Non-pigmented ciliary epithelial cell (primary cell): ENCODE data around the gene ATP11A.

Experiments
- DNase-seq: peaks from one replicate; pipeline ENCODE4 v3.0.0-alpha.2; 2010; ENCODE audit warnings: low read depth

ATP11A gene

DNA sequence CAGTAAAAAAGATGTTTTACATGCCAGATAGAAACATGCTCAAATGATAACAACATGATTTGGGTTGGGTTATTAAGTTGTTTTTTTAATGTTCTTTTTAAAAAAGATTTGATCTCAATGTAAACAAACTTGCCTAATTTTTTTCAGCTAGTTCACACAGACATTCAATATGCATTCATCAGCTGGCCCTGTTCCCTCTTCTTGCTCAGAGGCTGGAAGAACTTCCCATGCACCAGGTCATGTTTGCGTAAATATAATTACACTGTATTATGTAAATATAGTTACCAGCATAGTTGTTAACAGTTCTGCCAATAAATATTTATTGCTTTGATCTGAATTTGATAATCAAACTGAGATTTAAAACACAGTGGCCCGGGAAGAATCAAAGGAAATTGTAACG is 70.6 kb downstream of the ATP11A start:
- no peak for DNase-seq

DNA sequence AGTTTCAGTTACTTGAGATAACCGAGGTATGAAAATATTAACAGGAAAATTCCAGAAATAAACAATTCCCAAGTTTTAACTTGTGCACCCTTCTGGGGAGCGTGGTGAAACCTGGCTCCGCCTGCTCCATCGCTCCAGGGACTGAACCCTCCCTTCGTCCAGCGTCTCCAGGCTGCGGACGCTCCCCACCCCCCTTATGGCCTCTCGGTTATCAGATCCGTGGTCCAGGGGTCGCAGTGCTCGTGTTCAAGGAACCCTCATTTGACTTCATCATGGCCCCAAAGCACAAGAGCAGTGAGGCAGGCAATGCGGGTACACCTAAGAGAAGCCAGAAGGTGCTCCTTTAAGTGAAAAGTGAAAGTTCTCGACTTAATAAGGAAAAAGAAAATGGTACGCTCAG is 71.1 kb downstream of the ATP11A start:
- no peak for DNase-seq

DNA sequence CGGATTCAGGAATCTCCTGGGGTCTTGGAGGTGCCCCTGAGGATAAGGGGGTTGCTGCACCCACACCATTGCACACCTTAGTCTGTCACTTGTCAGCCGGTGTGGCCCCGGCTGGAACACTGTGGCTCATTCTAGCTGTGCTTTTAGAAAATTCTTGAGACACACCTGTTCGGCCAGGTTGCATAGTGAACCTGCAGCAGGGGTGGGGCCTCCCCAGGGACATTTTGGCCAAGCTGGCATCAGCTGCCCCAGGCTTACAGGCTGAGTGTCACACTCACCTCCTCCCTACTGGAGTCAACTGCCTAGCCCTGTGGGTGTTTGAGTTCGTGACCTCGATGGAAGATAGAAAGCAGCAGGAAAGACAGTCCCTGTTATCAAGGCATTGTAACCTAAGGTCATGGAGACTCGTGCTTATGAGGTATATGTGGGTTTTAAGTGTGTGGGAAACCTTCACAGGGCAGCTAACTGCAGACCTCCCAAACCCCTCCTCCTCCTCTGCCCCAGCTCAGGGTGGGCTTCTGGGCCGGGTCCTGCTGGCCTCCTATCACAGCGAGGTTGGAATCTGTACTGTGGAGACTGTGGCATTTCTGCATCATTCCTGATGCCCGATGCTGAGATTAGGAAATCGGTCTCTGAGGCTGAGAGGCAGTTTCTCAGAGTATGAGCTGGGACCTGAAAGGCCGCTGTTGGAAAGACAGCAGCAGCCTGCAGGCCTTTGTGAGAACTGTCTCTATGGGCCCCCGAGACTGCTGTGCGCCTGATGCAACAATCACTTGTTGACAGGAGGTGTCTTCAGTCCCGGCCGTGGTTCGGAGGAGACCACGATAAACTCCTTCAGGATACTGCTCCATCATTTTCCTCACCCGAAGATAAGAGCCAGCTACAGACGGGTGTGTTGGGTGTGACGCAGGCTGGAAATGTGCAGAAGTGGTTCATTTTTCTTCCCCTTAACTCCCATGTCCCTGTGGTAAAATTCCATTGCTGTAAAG is 72.2 kb downstream of the ATP11A start:
- DNase-seq, result no peak

DNA sequence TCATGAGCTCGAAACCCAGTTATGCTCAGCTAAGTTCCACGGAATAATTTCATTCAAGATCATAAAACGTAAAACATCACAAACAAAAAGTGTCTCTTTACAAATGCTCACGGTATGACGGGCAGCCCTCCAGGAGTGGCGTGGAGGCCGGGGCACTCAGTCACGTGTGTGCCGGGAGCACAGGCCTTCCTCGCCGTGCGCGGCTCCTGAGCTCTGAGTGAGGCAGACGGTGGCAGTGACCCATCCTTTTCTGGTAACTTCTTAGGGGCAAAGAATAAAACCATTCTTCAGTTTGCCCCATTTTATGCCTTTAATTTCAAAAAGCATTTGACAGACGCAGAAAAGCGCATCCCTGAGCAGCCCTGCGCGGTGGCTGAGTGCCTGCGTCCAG is 72.8 kb downstream of the ATP11A start:
- DNase-seq, result no peak

DNA sequence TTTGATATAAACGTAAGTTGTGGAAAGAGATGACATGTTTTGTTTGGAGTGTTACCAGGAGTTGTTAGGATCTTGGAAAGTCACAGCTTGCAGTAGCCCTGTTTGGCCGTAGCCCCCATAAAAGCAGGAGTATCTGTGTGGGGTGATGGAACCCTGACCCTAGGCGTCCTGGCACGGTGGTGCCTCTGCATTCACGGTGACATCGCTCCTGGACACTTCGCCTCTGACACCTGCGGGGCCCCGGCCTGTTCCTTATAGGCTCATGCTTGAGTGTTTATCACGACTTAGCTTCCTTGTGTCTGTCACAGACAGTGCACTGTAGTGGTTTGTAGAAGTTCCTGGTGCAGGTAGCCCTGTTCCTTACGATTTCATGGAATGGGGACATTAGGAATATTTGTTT is 74.2 kb downstream of the ATP11A start:
- DNase-seq, result no peak

DNA sequence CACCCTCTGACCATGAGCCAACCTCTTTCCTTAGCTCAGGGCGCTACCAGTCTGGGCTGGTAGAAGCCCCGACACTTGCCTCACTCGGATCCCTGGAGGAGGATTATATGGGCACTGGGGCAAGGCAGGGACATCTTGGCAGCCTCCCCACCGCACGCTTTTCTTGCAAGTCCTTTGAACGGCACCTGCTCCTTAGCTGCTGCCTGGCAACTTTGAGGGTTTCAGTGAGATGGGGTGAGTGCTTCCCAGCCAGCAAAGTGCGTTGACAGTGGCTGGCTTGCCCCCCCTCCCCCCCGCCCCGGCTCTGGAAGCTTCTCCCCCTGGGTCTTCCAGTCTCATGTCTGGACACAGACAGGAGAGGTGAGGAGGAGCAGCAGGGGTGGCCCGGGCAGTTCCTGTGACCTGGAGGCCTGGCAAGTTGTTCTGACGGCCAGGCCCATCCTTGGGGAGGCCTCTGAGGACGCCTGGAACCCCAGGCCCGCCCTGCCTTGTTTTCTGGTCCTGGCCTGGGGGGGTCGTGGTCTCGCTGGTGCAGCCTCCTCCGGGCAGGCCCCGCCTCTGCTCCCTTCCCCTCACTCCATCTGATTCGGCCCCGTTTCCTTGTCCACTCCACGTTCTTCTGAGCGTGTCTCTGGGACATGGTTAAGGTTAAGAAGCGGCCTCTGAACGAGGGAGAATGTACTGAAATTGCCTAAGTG is 75.2 kb downstream of the ATP11A start:
- no peak for DNase-seq

DNA sequence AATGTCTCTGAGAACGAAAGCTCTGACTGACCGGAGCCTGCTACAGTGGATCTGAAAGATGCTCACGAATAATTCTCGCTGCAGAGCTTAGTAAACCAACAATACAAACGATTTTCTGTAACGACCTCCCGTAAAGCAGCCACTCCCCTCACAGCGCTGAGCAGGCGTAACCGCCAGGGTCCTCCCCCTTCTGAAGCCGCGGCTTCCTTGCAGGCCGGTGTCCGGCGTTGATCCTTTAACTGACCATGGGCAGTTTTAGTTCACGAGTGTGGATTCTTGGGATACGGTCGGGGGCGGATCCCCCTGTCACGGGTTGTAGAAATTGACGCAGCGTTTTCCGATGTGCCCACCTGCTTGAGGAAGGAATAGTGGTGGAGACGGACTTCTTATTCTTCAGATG is 75.9 kb downstream of the ATP11A start:
- DNase-seq, result no peak

DNA sequence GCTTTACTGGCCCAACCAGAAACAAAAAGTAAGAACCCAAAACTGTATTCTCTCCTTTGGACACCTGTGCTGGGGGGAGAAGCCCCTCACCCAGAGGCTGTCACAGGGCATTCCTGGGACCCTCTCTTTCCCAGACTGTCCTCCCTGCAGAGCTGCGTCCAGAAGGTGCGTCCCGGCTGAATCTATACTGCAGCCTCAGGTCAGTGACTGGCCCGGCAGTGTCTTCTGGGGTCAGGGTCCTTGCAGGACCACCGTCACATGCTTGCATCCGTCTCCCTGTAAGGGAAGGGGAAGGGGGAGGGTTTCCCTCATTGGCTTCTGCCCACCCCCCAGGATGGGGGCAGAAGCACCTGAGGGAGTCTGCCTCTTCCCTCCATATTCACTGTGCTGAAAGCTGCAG is 76.5 kb downstream of the ATP11A start:
- DNase-seq, result no peak

DNA sequence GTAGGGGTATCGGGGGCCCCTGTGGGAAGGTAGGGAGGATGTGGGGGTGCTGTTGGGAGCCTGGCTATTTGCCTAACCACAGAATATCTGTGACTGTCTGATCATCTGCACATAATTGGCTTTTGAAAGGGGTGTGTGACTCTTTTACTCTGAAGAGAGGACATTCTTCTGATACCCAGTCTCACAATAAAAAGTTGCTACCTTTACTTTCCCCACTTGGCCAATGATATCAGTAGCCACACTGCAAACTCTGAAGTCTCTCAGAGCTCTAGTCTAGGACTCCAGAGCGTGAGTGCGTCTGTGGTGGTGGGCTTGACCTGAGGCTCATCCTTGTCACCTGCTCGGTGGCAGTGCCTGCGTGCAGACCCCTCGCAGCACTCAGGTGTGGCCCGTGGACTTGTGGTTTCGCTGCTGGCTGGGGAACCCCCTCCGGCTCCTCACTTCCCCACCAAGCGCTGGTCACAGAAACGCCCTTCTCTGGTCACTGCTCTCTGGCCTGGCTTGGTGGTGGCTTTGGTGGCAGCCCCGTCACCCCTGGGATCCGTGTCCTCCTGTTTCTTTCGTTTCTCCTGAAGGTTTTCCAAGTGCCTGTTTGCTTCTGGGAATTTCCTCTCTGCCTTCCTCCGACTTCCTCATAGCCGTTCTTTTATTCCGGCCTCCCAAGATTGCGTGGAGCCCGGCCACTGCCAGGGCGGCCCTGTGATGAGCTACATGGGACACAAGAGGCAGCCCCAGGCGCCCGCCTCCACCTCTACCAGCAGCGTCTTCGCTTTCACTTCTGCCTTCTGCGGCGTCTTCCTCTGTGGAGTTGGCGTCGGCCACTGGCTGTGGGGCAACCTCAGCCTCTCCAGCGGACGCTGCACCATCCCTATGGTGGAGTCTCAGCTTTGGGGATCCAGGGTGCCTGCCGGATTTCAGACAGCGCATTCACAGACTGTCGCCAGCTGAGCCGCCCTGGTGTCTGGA is 78.0 kb downstream of the ATP11A start:
- DNase-seq, result no peak

DNA sequence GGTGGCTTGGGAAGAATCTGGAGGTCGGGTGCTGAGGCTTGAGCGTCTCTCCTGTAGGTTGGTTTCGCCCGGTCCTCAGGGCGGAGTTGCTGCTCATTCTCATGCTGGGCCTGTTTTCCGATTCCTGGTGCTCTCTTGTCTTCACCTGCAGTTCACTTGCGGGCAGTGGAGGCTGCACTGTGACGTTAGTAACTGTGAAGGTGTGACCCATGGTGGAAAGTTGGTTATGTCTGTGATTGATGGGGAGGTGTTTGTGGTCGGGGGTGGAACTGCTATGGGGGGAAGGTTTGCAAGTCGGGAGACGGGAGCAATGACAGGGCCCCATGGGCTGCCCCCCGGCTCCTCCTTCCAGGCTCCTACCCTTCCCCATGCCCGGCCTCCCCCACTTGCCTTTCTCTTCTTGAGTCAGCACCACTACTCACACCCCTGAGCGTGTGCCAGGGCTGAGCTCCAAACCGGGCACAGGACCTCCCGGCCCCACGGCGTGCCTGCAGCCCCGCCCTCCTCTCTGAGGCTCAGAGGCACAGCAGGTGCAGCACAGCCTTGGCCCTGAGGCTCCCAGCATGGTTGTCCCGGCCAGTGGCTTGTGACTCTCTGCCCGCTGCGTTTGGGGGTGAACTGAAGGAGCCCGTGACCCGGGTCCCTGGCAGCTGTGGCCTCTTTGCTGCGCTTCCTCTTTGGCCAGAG is 79.1 kb downstream of the ATP11A start:
- no peak for DNase-seq

DNA sequence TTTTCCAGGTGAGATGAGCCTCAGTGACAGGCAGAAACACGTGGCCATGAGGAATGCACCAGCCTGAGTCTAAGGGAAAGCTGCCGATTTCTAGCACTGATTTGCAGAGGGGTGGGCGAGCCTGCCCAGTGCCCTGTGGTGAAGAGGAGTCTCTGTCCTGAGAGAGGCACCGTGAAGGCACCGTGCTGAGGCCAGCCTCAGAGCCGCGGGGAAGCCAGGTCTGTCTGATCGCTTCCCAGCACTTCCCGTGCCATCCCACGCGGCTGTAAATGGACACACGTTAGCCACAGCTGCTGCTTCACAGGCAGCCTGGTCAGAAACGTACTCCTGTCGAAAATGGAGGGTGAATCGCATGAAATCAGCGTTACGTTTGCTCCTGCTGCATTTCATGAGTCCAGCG is 79.8 kb downstream of the ATP11A start:
- DNase-seq, result no peak

DNA sequence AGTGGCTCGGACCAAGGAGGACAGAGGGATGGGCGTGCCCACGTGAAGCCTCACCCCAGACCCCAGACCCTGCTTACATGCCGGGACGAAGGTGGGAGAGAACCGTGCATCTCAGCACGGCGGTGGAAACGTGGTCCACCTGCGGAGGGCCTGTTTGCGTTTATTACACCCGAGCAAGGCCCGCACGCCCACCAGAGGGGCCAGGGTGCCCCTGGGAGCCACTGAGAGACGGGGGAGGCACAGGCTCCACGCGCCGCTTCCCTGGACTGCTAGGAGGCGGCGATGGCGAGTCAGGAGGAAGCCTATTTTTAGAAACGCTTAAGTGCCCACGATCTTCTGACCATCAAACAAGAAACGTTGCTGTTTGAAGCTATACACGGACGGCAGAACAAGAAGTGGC is 80.7 kb downstream of the ATP11A start:
- no peak for DNase-seq

DNA sequence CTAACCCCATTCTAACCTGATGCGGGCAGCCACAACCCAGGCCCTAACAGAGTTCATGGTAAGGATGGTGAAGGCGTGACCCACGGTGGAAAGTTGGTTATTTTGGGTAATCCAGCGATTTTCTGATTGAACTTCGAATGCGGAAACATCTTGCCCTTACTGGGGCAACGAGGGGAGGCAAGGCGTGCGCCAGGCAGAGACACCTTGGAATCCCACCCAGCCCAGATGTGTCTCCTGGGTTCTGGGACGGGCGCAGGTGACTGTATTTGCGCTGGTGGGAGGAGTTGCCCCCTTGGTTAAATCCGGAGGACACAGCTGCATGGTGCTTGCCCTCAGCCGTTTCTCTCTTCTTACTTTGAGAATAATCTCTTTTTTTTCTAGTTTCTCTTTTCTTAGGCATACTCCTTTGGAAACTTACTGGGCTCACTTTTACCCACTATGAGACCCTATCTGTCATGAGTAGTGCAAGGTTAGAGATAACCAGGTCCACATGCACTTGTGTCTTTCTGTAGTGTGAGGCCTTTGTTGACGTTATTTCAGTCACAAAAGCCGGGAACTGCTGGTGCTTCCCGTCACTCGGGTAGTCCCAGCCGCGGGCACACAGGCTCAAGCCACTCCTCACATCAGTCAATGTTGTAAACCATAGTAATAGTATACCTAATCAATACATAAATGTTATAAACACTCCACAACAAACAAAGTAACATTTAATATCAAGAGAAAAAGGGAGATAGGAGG is 81.5 kb downstream of the ATP11A start:
- DNase-seq, result no peak

DNA sequence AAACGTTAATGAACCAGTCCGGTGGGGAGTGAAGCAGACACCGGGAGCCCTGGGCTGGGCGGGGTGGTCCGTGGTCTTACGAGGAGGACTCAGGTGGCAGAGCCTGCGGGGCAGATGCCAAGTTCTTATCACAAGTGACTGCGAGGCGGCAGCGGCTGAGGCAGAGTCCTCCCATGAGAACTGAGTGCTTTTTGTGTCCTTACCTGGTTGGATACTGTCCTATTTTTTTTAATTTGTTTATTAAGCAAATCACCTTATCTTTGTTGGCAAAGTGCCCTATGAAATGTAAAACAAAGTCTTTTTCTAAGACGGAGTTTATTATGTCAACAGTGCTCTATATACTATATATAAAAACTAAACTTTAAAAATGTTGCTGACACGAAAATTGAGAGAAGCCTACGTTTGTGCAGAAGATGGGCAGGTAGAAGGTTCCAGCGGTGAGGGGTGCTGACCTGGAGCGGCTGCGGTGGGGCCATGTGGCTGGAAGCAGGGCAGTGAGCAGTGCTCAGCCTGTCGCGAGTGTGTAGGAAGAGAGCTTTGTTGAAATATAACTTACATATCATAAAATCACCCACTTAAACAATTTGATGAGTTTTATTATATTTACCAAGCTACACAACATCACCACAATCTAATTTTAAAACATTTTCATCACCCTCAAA is 82.2 kb downstream of the ATP11A start:
- no peak for DNase-seq

DNA sequence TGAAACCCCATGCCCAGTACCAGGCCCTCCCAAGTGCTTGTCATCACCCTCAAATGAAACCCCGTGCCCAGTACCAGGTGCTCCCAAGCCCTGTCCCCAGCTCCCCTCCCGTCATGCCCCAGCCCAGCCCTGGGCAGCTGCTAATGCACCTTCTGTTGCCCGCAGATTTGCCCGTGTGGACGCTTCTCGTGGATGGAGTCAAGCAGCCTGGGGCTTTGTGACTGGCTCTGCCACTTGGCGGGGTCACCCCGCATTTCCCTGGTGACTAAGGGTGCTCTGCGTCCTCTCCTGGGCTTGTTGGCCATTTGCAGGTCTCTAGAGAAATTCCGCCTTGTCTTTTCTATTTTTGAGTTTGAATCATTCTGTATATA is 82.7 kb downstream of the ATP11A start:
- DNase-seq, result no peak

DNA sequence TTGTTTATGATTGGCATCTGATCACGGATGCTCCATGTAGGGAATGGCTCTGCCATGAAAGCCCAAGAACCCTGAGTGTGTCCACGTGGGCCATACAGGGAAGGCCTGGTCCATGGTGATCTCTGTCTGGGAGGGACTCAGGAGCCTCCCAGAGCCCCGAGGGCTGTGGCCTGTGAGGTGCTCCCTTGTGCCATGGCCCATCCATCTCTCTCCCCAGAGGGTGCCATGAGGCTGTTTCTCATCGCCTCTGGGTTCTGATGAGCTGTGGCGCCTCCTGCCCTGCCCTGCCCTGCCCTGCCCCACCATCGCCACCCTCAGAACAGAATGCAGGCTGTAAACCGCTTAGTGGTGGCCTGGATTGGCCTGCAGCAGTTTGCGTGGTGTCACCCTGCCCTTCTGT is 83.1 kb downstream of the ATP11A start:
- no peak for DNase-seq

DNA sequence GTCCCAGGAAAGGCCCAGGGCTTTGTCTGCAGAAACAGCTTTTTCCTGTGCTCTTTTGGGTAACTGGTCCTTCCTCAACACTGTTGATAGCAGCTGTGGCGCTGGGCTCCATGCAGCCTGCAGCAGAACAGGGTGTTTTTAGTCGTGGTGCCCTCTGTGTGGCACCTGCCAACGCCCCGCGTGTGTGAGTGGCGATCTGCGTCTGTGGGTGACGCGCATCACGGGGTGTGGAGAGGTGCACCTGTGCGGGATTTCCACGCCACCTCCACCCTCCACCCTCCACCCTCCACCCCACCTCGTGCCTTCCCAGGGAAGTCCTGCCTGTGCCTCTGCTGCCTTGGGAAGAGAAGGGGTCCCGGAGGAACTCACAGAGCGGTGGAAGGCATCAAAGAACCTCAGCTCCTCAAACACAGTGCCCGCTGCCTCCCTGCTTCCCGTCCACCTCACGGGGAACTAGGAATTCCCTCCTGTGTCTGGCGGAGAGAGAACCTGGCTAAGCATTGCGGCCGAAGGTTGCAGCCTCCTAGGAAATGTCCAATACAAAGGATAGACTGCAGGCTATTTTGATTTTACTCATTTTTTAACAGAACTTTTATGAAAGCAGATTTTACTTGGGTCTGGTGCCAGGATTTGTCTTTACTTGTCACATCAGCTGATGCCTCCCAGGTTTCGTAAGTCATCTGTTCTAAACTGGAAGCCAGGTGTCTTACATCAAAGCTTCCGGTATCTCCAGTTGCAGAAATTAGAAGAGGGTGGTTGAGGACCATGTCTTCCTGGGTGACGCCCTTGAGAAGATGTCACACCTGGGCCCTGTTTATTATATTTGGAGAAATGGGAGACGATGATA is 84.0 kb downstream of the ATP11A start:
- no peak for DNase-seq

DNA sequence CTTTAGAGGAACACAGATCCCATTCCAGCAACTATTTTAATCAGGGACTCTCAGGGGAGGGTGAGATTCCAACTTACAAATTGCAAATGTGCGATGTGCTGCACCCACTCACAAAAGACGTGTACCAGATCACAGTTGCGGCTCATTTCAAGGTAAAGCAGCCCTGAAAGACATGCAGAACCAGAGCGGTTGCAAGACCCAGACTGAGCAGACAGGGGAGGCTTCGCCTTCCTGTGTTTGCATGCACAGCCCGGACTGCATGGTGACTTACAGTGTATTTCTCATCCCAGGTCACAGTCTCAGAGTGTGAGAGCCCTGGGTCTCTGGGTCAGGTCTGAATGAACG is 84.6 kb downstream of the ATP11A start:
- DNase-seq, result no peak

DNA sequence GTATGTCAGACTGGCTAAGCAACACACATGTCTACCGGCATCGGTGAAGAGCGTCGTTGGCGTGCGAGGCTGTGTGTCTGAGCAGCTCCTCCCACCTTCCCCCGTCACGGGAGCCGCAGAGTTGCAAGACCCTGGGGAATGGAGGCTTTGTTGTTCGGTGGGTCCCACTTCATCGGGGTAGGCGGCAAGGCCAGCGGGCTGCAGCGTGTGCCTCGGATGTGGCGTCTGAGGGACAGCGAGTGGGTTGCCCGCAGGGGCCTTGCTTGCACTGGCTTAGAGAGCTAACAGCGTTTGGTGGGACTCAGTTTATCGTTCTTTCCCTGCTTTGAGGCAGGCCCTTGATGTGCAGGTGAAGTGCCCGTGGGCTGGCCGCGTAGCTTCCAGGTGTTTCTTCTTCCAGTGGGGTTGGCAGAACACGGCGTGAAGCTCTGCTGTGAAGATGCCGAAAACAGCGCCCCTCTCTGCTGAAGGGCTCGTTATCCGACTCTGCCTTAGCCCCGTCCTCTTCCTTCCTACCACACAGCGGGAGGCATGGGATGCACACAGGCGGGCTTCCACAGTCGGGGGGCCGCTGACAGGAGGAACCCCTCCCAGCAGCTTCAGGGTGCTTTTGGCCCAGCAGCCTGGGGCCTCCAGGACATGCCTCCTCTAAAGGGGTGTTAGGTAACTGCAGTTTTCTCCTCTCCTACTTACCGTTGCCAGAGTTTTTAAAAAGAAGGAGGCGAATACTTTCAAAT is 85.2 kb downstream of the ATP11A start:
- no peak for DNase-seq
